Stimulated activated naive CD8-positive, alpha-beta T cell treated with anti-CD3 and anti-CD28 coated beads, Interleukin-15, Interleukin-2, amounts not matched to agents 100 U/mL and 50 U/mL, for 24 hours (primary cell): ENCODE data around the gene PCA3.
A peak's percentile ranks its signal among the peaks of the same experiment; 100 is the strongest.
"Not testable (repeated sequence)": the region's sequence is repeated elsewhere in the genome, so short reads cannot be mapped to it uniquely, and the experiment has no call there.

Experiments
- ATAC-seq: fragments of 150-1000 bp; cut with Tn5 transposase; one replicate; pipeline ENCODE4 v1.10.0; 2021
- DNase-seq: peaks from one replicate; pipeline ENCODE4 v3.0.0; 2021

The PCA3 gene

DNA sequence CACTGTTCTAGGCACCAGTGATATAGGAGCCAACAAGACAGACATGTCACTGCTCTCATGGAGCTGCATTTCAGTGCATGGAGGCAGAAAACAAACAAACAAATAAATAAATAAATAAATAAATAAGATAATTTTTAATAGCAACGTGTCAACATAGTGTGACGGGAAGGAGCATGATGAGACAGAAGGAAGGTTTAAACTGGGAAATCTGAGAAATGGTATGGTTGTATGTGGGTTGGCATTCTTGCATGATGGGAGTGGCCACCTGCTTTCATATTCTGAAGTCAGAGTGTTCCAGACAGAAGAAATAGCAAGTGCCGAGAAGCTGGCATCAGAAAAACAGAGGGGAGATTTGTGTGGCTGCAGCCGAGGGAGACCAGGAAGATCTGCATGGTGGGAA lies at the start of gene PCA3:
Gene PCA3 (plus strand): TSS at position 301 of the 400 bp plus-strand sequence.
- DNase-seq (no peak), ATAC-seq (no peak)

DNA sequence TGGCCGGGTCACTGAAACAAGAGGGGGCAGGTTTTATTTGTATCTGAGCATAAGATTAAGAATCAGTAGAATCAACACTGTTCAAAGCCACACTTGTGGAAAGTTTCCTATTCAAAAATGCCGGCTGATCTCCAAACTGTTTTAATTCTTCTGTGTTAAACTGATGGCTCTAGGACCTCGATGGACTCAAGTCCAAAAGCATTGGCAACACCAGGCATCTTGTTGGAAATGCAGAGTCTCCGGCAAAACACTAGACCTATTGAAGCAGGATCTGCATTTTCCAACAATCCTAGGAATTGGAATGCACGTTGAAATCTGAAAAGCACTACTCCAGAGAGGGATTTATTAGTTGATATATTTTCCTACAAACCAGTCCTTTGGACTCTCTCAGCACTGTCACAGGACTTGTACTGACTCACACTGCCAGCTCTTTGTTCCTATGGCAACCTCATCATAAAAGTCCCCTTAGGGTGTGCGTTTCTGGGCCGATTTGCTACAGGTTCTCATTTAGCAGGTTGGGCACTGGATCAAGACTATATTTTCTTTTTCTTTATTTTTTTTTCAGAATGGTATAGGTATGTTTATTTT lies 48.1 kb upstream of the PCA3 start:
- DNase-seq, result no peak

DNA sequence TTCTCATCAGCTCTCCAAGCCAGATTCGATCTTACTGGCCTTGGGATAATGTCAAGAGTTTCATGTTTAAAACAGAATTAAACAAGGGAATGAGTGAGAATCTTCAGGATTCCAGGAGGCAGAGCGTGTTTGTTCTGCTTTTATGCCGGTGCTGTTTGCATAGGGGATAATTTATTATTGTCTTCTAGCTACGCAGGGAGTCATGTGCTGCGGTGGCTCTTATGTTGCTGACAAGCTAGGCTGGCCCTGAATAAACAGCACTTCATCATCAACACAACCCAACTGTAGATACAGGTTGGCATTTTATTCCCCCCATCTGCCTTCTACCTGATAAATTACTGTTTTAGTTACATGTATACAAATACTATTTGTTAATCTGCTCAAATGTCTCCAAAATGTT lies 47.1 kb upstream of the PCA3 start:
- DNase-seq, result no peak
- ATAC-seq, result no peak

More for the DNA sequence above, 48.1 kb upstream of the PCA3 start:
- ATAC-seq, result no peak

DNA sequence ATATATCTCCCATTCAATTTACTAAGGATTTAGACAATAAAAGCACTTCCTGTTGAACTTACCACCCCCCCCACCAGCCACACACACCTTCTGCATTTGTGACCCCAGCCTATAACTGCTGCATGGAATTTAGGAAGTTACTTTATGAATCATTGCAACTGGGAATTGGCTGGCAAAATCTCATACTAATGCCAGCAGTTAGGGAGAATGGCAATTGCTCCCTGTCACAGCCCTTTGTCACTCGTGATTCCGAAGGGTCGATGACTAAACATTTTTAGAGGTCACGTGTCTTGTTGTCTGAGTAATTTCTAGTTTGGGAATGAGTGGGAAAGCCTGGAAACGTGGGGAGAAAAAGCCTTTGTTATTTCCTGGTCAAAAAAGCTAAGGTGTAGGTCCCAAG lies 46.6 kb upstream of the PCA3 start:
- ATAC-seq (no peak), DNase-seq (no peak)

DNA sequence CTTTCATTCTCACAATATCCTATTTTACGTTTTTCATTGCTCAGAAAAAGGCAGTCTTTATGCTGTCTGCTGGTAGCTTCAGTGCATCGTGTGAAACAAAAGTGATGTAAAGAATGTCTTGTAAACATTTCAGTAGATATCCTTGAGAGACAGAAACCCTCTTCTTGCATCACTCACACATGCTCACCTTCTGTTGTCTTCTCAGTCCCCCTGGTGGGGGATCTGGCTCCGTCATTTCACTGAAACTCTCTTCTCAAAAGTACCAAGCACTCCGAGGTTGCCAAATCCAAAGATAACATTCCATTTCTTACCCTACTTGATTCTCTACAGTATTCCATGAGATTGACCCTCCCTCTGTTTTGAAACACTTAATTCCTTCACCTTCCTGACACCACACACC lies 46.1 kb upstream of the PCA3 start:
- no peak for ATAC-seq
- DNase-seq, result no peak

DNA sequence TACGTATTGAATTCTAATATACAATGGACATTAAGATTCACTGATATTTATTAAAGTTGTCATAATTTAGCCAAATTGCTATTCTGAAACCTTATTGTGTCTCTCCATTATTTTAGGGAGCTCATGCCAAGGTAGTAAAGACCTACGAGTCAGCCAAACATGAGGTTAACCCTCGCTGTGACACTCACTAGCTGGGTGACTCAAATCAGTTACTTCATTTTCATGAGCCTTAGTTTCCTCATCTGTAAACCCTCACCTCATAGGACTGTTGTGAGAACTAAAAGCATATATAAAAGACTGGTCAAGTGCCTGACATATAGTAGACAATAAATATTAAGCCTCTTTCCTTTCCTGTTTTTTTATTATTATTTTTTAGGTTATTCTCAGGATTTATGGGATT lies 44.0 kb upstream of the PCA3 start:
- DNase-seq (no peak), ATAC-seq (no peak)

DNA sequence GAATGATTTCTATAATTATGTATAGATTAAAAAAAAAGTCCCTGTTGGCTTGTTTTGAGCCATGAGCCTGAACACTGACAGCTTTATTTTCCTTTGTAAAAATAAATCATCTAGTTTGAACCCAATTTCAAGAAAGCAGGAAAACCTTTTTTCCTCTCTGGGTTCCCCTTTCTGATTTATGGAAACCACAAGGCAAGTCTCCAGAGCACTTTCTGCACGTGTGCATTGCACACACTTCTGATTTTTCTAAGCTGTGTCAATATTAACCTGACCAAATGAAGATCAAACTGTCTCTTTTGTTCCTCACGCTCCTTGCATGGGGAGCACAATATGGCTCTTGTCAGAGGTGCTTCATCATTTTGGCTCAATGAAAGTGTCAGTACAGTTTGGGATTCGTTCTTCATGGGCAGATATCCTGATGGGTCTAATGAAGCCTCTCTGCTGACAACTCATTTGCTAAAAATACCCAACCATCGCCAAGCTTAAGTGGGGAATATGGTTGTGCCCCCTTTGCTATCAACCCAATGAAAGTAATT lies 39.2 kb upstream of the PCA3 start:
- DNase-seq (no peak), ATAC-seq (no peak)

DNA sequence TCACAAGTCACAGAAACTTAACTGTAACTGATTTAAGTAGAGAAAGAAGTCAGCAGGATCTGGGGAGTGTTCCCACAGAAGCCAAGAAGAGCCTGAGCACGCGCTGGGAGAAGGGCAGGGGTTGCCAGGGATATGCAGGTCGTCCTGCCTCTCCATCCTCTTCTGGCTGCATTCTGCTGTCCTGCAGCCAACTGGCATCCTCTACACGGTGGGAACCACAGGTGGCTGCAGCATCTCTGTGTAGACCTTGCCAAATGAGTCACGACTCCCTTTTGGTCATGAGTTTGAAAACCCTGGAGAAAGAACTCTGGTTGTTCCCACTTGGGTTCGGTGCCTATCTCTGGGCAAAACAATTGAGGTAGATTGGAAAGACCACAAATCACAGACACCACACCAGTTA lies 38.4 kb upstream of the PCA3 start:
- ATAC-seq, result no peak
- no peak for DNase-seq

DNA sequence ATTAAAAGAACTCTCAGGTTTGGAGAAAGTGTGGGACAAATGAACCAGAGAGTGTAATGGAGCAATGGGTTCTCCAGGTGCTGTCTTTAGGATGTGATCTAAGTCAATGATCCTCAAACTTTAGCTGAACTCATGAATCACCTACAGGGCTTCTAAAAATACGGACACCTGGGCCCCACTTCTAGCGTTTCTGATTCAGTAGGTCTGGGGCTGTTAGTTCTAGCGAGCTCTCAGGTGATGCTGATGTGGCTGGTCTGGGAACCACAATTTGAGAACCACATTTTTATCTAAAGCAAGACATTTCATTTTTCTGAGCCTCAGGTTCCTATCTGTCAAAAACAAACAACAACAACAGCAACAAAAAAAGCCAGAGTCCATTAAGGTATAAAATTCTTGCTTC lies 35.1 kb upstream of the PCA3 start:
- DNase-seq (no peak), ATAC-seq (no peak)

DNA sequence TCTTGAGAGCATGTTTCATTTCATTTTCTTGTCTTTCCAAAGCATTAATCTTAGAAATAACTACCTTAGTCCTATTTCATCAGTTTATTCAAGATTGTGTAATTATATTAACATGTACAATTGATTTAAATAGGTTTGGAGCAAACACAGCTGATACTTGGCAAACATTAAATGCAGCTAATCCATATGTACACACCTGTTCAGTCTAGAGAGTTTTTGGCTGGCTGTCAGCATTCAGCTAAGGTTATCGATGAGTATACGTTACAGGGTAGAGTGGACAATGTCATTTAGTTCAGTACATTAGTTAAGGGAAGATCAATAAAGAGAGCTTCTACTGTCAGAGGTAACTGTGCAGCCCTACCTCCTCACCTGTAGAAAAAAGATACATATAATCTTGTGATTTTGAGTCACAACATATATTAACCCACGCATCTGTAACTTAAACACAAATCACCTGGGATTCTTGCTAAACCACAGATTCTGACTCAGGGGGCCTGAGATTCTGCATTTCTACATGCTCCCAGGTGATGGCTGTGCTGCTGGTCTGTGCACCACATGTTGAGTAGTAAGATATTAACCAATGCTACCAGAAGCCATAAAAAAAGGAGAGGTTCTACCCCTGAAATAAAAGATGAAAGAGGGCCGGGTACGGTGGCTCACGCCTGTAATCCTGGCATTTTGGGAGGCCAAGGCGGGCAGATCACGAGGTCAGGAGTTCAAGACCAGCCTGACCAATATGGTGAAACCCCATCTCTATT lies 34.1 kb upstream of the PCA3 start:
- no peak for ATAC-seq
- DNase-seq, result no peak

DNA sequence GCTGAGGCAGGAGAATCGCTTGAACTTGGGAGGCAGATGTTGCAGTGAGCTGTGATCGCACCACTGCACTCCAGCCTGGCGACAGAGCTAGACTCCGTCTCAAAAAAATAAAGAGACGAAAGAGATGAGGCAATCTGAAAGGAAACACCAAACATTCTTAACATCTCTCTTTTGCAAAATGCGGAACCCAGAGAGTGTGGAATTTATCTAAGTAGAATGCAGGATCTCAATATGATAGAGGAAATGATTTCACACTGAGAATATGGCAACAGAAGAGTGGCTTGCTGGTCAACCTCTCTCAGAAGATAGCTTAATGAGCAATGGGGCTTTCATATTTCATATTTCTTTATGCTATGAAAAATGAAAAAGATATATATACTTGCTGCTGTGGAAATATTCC lies 33.4 kb upstream of the PCA3 start:
- no peak for DNase-seq
- no peak for ATAC-seq

DNA sequence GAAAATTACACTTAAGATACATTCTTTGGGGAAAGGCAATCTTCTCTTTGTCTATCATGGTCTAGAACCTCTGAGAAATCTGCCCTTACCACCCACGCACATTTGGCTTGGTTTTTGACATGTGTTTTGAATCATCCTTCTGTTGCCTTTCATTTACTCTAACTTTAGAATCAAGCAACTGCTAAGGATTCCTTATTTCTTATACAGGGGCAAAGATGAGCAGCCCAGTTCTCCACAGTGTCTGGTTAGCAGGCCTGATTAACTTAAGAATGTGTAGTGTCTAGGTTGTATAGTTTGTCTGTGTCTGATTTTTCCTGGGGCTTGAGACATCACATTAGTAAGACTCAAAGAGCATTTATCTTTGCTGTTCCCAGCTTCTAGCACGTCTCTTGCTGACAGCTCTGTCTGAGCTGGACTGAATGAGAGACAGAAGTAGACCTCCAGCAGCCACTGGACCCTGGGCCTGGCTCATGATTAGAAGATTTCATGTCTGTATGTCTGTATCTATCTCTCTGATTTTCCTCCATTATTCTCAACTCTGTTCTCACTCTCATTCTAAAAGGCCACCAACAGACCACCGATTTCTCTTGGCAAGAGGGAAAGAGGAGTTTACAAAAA lies 31.8 kb upstream of the PCA3 start:
- ATAC-seq (no peak), DNase-seq (no peak)

DNA sequence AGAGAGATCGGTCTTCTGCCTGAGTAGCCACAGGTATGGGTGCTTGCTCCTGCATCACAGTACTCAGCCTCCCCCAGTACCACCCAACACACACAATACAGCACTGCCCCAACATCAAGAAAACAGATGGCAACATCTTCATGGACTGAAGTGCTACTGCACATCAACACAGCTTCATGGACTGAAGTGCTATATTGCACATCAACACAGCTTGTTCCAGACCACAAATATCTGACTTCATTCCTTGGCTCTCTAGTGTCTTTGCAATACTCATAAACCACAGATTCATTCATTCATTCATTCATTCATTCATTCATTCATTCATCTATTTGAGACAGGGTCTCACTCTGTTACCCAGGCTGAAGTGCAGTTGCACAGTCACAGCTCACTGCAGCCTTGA lies 31.1 kb upstream of the PCA3 start:
- DNase-seq (no peak), ATAC-seq (no peak)

DNA sequence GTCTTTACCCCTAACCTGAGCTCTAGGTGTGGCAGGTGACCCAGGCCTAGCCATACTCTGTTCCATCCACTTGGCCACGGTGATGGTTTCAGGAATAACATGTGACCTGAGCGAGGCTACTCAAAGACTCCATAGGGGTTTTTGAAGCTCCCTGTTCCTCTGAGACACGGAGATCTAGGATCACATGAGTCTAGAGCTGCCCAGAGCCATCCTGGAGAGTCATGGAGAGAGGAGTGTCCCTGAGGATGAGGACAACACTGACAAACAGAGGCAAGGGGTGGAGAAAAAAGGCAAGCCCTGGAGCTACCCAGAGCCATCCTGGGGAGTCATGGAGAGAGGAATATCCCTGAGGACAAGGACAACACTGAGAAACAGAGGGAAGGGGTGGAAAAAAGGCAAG lies 29.5 kb upstream of the PCA3 start:
- ATAC-seq (no peak), DNase-seq (no peak)

DNA sequence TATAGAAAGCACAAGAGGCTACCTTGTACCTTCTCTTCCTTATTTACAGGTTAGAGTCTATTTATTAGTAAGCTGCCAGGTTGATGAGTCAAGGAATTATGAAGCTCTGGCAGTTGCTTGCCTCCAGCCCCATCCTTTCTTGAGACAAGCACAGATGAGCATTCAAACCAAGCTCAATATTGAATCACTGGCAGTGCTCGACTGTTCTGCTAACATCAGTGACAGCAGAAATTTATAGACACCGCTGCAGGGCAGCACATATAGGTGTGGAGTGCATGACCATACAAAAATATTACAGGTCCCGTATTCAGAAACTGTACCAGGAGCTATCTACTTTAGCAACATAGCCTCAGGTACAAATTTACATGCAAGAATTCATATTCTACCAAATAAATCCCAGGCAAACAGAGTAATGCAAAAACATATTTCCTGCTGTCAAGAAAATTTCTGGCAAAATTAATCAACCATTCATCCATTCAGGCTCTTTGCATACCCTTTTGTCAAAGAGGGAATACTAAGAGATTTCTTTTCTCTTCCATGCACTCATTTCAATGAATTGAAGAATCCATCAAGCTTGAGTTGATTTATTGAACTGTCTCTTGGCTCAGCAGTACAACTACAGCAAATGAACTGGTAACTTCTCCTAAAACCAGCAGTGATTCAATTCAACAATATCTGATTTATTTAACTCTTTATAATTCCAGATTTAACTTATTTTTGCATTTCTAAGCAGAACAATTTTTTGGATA lies 26.9 kb upstream of the PCA3 start:
- ATAC-seq (no peak), DNase-seq (no peak)

DNA sequence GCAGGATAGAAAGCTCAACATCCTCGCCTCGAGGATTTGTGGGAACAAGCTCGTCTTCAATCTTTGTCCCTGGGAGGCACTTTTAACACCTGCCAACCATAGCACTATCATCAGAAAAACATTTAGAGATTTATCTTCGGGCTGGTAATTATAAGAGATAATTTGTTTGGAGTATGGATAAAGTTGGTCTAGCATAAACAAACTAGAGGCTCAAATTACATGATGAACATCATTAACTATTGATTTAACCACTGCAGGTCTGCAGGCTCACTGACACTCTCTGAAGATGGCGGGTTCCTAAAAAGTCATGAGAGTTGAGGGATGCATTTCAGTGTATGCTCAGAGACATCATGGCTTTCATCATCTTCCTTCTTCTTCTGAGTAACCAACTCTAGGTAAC lies 25.8 kb upstream of the PCA3 start:
- no peak for ATAC-seq

DNA sequence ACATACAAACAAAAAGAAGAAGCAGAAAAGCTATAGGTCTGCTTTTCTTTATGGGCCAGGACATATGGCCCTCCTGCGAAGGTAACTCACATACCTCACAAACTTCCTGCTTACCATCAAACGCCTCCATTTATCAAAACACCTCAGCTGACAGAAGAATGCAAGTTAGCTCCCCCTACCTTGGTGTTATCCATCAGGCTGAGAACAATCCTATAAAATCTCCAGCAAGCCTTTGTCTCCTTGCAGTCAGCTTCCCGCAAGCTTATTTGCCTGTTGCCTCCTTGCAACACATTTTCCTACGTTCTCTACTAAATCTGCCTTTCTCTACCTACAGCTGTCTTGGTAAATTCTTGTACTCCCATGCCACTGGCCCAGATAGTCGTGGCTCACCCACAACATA lies 22.7 kb upstream of the PCA3 start:
- DNase-seq, result no peak

More for the DNA sequence above, 25.8 kb upstream of the PCA3 start:
- DNase-seq, result no peak

DNA sequence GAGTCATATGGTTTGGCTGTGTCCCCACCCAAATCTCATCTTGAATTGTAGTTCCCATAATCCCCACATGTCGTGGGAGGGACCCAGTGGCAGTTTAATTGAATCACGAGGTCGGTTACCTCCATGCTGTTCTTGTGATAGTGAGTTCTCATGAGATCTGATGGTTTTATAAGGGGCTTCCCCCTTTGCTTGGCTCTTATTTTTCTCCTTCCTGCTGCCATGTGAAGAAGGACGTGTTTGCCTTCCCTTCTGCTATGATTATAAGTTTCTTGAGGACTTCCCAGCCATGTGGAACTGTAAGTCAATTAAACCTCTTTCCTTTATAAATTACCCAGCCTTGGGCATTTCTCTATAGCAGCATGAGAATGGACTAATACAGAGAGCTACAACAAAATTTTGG lies 21.3 kb upstream of the PCA3 start:
- not testable (repeated sequence) for ATAC-seq, DNase-seq

More for the DNA sequence above, 22.7 kb upstream of the PCA3 start:
- ATAC-seq, result no peak

DNA sequence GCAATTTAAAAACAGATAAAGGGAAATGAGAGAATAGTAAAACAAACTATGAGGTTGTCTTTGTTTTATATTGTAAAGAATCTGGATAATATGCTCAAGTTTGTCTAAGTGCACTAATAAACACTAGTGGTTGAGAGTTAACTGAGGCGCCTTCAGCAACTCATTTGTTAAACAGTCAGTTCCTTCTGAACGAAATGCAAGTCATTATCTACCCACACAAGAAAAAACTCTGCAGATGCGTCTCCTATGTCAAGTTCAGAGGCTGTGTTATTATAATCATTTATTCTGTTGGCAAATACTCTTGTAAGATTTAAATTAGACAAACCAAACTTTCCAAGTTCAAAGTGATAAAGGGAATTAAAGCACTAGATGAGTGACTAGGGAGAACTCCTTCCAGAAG lies 20.3 kb upstream of the PCA3 start:
- DNase-seq (no peak), ATAC-seq (no peak)

DNA sequence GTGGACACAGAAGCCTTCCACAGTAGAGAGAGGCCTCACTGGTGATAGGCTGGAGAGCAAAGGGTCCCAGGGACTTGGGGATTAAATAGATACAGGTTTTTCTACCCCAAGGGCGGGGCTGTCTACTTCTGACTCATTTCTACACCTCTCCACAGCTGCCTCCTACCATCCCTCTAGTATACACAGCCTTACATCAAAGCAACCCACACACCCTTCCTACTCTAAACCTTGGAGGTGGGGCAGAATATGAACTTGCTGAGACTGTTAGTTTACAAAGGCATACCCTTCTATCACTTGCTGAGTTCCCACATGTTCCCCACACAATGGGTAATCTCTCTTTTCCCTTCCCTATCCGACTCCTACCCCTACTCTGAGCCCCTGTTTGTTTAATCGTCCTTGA lies 19.9 kb upstream of the PCA3 start:
- ATAC-seq, result peak; percentile 6
- DNase-seq, result no peak

DNA sequence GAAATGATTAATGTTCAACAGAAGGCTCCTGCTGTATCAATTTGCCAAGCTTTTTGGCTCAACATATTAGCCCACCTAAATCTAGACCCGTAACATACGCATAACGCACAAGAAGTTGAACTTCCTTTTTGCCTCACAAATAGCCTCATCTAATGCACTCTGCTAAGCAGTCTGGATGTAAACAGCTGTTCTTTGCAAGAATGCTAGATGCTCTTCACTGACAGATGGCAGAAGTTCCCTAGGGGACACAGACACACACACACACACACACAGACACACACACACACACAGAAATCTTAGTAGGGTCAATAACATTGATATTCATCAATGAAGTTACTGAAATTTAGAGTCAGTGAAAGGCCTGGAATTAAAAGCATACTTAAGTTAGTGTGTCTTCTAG lies 13.2 kb upstream of the PCA3 start:
- ATAC-seq (no peak), DNase-seq (no peak)

DNA sequence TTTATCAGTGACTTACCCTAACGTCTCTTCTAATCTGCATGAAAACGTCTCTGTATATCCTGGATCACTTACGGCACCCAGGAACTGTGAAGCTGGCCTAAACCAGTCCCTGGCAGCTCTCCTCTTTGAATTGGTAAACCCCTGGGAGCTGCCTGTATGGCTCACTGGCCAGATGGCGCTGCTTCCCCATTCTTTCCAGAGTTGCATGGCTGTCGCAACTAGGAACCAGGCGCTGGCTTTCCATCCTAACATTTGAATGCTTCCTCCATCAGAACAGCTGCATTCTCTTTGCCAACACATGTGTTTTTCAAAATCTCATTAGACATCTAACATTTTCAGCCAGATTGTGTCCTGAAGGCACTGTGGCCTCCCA lies 8.0 kb upstream of the PCA3 start:
- DNase-seq (no peak), ATAC-seq (no peak)
